Pancreas (tissue), 10 donors: ENCODE data around the gene TANC1. TPM values are rescaled to one million over a fixed set of nuclear protein-coding genes. Genes with fewer than 3 reads are reported as not detected.

ENCODE experiments used
- ATAC-seq, 4 donors: fragments of 200-7000 bp; cut with Tn5 transposase; one replicate each; pipeline versions ENCODE4 v1.8.0 to v1.9.1; 2020; ENCODE audit warnings: mild to moderate bottlenecking in 4 of 4, moderate library complexity in 4 of 4
- DNase-seq, 6 donors: peaks; one replicate each; pipeline ENCODE4 v3.0.0-alpha.2; 2020
- FAIRE-seq: peaks from 2 replicates; lab custom pipeline; 2012; peaks lifted over from hg19 to GRCh38; lab: Jason Lieb, UNC
- H3K27ac ChIP-seq, 4 donors: fragments of 200-600 bp; sonication (generic); 1 replicate in 3 of 4; 2 replicates in 1 of 4; pipeline versions ENCODE4 v1.5.0 to v1.8.0; 2020
- H3K27me3 ChIP-seq, 4 donors: fragments of 200-600 bp; one replicate each; pipeline ENCODE4 v1.8.0; 2021
- H3K36me3 ChIP-seq, 3 donors: fragments of 200-600 bp; sonication (generic) in 1 of 3; one replicate each; pipeline versions ENCODE4 v1.5.0 to v1.8.0; 2020 to 2021
- H3K4me1 ChIP-seq, 3 donors: fragments of 200-600 bp; one replicate each; pipeline ENCODE4 v1.8.0; 2021
- H3K4me3 ChIP-seq, 4 donors: fragments of 200-600 bp; sonication (generic) in 2 of 4; one replicate each; pipeline versions ENCODE4 v1.5.0 to v1.8.0; 2020 to 2021
- H3K9me3 ChIP-seq, 4 donors: fragments of 200-600 bp; one replicate each; pipeline ENCODE4 v1.8.0; 2021
- WGBS, 2 donors: extraction: QIAGEN DNeasy Blood & Tissue Kit; methylation state at CpG; one replicate each; pipeline ENCODE4 v1.1.7; 2013; 5-methylcytosine and 5-hydroxymethylcytosine counted together
- intact Hi-C, 3 donors: fragments of 100-400 bp; cut with DNase I; formaldehyde crosslinking; loops; one replicate each; pipeline versions ENCODE4 v1.11.1 to v1.14.2; 2022
- polyA plus RNA-seq, 2 donors: library from polyadenylated mRNA; stranded (reverse); fragments of 200-250 nt; gene quantifications; one replicate each; pipeline ENCODE4 v1.2.3, GENCODE V29; 2013
- total RNA-seq, 6 donors: library from RNA; stranded (reverse); fragmentation: NEBNext Ultra II Directional in 4 of 6; extraction: Animal tissue kit (Norgen Biotek cat#: 25700) in 4 of 6; gene quantifications; one replicate each; pipeline versions ENCODE4 v1.2.1 to v1.2.4, GENCODE V29; 2021 to 2023
- TF ChIP-seq, protein P1 (sequence below), 4 donors: fragments of 200-600 bp; sonication (generic) in 3 of 4; IDR thresholded peaks; one replicate each; pipeline versions ENCODE4 v1.5.0 to v1.8.0; 2021; ENCODE audit warnings: antibody characterized with exemption in 4 of 4
- donor health status: healthy with polysubstance abuse.
- donor health status: DM: no; HTN: no; CAD: no; lungs with moderate emphysema.
- donor health status: DM: no; HTN: no; CAD: no.
- donor health status: control.
- donor health status: control.
- donor health status: Bipolar disorder and iron deficiency.
- donor health status: DM: yes; HTN: yes; CAD: no.
- donor health status: DM: no; HTN: no; CAD: no.
- donor health status: DM: no; HTN: no; CAD: no.
- donor health status: DM: yes; HTN: yes; CAD: no.

TANC1 gene
- total and polyA plus RNA-seq, 8 donors, result 9.0 to 17.6 (median 10.5) TPM

DNA sequence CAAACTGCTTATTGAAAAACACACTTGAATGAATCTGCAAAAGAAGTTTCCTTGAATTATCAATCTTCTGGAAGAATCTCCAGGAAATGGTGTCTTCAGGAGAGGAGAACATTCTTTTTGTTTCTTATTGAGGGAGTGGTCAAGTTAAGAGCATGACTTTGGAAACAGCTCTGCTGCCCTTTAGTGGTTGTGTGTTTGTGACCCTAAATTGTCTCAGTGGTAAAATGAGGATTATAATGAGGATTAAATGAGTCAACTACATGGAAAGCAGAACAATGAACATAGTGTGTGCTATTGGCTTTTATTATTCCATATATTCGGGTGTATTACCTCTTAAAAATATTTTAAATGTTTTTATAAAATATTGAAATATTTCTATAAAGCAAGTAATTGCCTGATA lies 44.8 kb upstream of the TANC1 start:
- Histone ChIP-seq H3K4me3 (no peak overlapping the region), H3K27me3 (no peaks in the 10 kb centered on the region), H3K9me3 (no peaks in the 10 kb centered on the region), H3K36me3 (no peaks in the 10 kb centered on the region), H3K4me1 (no peaks in the 10 kb centered on the region), H3K27ac (no peak overlapping the region)
- TF ChIP-seq, protein P1, sequence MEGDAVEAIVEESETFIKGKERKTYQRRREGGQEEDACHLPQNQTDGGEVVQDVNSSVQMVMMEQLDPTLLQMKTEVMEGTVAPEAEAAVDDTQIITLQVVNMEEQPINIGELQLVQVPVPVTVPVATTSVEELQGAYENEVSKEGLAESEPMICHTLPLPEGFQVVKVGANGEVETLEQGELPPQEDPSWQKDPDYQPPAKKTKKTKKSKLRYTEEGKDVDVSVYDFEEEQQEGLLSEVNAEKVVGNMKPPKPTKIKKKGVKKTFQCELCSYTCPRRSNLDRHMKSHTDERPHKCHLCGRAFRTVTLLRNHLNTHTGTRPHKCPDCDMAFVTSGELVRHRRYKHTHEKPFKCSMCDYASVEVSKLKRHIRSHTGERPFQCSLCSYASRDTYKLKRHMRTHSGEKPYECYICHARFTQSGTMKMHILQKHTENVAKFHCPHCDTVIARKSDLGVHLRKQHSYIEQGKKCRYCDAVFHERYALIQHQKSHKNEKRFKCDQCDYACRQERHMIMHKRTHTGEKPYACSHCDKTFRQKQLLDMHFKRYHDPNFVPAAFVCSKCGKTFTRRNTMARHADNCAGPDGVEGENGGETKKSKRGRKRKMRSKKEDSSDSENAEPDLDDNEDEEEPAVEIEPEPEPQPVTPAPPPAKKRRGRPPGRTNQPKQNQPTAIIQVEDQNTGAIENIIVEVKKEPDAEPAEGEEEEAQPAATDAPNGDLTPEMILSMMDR (IDR thresholded peaks at IDR 0.05), result no peak
- FAIRE-seq, result no peak
- no peak for DNase-seq
- WGBS, 2 donors, result 40 to 60% methylated on average over 1 of the region's 1 CpG
- no peak for ATAC-seq
- intact Hi-C loops, result no loop called here

DNA sequence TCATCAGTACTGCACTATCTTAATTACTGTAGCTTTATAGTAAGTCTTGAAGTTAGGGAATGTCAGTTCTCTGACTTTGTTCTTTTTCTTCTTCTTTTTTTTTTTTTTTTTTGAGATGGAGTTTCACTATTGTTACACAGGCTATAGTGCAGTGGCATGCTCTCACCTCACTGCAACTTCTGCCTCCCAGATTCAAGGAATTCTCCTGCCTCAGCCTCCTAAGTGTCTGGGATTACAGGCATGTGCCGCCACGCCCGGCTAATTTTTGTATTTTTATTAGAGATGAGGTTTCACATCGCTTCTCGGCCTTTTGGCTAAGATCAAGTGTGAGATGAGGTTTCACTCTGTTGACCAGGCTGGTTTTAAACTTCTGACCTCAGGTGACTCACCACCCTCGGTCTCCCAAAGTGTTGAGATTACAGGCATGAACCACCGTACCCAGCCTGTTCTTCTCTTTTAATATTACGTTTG lies 41.9 kb upstream of the TANC1 start:
- FAIRE-seq (no peak), DNase-seq (no peak)

DNA sequence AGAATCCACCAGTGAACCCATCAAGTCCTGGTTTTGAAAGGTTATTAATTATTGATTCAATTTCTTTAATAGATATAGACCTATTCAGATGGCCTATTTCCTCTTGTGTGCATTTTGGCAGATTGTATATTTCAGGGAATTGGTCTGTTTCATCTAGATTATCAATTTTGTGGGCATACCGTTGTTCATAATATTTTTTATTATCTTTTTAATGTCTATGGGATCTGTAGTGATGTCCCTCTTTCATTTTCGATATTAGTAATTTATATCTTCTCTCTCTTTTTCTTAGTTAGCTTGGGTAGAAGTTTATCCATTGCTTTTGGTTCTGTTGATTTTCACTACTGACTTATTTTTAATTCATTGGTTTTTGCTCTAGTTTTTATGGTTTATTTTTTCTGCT lies 39.9 kb upstream of the TANC1 start:
- WGBS, 2 donors, result 84 to 94% methylated on average over 2 of the region's 2 CpGs
- Histone ChIP-seq H3K9me3 (no peaks in the 10 kb centered on the region), H3K4me1 (no peaks in the 10 kb centered on the region), H3K27ac (no peak overlapping the region), H3K4me3 (no peak overlapping the region), H3K36me3 (no peaks in the 10 kb centered on the region), H3K27me3 (no peaks in the 10 kb centered on the region)
- TF ChIP-seq, protein P1 (IDR thresholded peaks at IDR 0.05), result no peak
- intact Hi-C loops, result no loop called here
- no peak for DNase-seq
- no peak for FAIRE-seq
- ATAC-seq, result no peak

More for the DNA sequence above, 41.9 kb upstream of the TANC1 start:
- no peaks in the 10 kb centered on the region for H3K4me1 ChIP-seq
- H3K9me3 ChIP-seq, result no peaks in the 10 kb centered on the region
- TF ChIP-seq, protein P1 (IDR thresholded peaks at IDR 0.05), result no peak
- no peaks in the 10 kb centered on the region for H3K27me3 ChIP-seq
- 85 to 93% methylated on average over 6 to 8 of the region's 8 CpGs for WGBS, 2 donors
- intact Hi-C loops, result no loop called here
- no peak for ATAC-seq
- H3K36me3 ChIP-seq, result no peaks in the 10 kb centered on the region
- no peak overlapping the region for H3K27ac ChIP-seq
- no peak overlapping the region for H3K4me3 ChIP-seq

DNA sequence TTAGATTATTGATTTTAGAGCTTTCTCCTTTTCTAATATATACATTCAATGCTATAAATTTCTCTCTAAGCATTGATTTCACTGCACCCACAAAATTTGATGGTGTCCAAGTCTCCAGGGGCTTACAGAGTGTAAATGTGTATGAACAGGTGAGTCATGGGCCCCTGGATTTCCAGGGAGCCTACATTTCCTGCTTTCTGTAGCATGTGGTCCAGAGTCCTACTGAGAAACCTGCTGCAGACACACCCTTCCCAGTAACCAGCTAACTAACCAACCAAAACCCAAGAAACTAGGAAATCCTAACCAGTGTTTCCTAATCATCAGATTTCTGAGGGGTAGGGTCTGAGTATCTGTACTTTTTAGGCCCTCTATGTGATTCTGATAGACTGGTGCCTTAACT lies 39.5 kb upstream of the TANC1 start:
- no peaks in the 10 kb centered on the region for H3K9me3 ChIP-seq
- TF ChIP-seq, protein P1 (IDR thresholded peaks at IDR 0.05), result no peak
- intact Hi-C loops, result no loop called here
- H3K27ac ChIP-seq, result no peak overlapping the region
- H3K36me3 ChIP-seq, result no peaks in the 10 kb centered on the region
- FAIRE-seq (no peak), ATAC-seq (no peak), DNase-seq (no peak)
- H3K4me1 ChIP-seq, result no peaks in the 10 kb centered on the region
- H3K4me3 ChIP-seq, result no peak overlapping the region
- H3K27me3 ChIP-seq, result no peaks in the 10 kb centered on the region

DNA sequence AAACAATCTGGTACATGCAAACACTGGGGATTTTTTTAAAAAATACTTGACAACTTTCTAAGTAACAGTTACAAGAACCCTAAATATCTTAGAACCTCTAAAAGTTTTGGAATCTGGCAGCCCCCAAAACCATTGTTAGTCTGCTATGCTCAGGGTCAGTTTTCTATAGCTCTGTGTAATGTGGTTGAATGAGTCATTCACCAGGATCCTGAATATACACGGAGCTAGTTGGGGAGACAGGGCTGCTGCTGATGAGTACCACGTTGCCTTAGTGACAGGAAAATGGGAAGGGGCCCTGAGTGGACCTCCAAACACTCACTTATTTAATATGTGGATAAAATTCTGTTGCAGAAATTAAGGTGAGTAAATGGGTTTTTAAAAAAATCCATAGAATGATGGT lies 36.9 kb upstream of the TANC1 start:
- FAIRE-seq, result no peak
- TF ChIP-seq, protein P1 (IDR thresholded peaks at IDR 0.05), result no peak
- intact Hi-C loops, result no loop called here

More for the DNA sequence above, 36.9 kb upstream of the TANC1 start:
- ATAC-seq (no peak), DNase-seq (no peak)
- 41 to 60% methylated on average over 2 of the region's 2 CpGs for WGBS, 2 donors
- H3K4me3 ChIP-seq, result no peak overlapping the region
- no peaks in the 10 kb centered on the region for H3K4me1 ChIP-seq
- no peaks in the 10 kb centered on the region for H3K27me3 ChIP-seq
- no peak overlapping the region for H3K27ac ChIP-seq
- H3K36me3 ChIP-seq, result no peaks in the 10 kb centered on the region
- no peaks in the 10 kb centered on the region for H3K9me3 ChIP-seq
